Measurements from ENCODE around the gene SULT1C4.
"Not testable (repeated sequence)": the region's sequence is repeated elsewhere in the genome, so short reads cannot be mapped to it uniquely, and the experiment has no call there.

SULT1C4 gene

GRCh38 chr2:108414256-108414876, 36.6 kb downstream of the SULT1C4 start:
- no peak for DNase-seq (ENCODE audit: low spot score)
- no peak for TF ChIP-seq CTCF (IDR thresholded peaks at IDR 0.05; ENCODE audit: extremely low read depth, missing control alignments)

DNA sequence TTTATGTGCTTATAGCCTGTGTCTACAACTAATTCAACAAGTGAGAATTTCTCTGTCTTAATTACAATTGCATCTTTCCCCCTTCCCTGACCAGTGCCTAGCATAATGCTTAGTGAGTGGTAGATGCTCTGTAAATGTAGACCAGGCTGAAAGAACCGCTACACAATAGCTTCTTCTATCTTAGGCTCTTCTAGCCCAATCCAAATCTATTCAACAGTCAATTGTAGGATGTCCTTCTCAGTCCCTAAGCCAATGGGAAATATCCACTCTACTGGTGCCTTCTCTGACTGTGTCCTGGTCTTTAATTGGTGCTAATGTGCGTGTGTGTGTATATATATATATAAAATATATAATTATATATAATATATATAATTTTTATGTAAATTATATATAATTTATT, 37.2 kb downstream of the SULT1C4 start:
- TF ChIP-seq CTCF (IDR thresholded peaks at IDR 0.05; ENCODE audit: extremely low read depth, missing control alignments) = no peak
- no peak for DNase-seq (ENCODE audit: low spot score)

DNA sequence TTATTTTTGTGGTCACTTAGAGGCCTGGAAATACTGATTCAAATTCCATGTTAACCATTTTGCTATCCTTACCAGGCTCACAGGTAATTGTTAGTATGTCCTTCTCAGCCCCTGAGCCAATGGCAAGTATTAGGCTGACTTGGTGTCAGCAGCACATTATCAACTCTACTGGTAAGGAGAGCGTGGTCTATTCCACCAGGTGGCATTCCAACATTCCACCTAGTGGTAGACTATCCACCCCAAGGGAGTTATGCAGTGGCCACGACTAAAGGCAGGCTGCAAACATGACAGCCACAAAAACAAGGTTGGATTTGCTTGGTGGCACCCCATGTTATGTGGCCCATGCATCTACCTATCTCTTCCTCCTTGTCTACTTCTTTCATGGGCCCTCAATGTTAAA, 39.5 kb downstream of the SULT1C4 start:
- no peak for DNase-seq (ENCODE audit: low spot score)

DNA sequence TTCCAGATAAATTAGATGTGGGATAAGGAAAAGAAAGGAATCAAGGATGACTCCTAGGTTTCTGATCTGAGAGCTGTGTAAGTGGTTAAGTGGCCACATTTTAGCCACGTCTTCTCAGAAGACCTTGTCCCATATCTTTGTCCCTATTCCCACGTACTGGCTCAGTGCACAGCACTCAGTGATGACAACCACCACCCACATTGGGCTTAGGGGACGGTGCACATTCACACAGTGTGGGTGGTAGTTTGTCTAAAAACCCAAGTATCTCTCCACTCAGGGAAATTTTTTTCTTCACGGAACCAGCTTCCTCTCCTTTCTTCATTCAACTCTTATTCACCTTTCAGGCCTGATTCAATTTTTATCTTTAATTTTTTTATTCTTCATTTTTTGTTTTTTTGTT, 40.7 kb downstream of the SULT1C4 start:
- no peak for TF ChIP-seq CTCF (IDR thresholded peaks at IDR 0.05; ENCODE audit: extremely low read depth, missing control alignments)
- no peak for DNase-seq (ENCODE audit: low spot score)

More for the DNA sequence above, 39.5 kb downstream of the SULT1C4 start:
- no peak for TF ChIP-seq CTCF (IDR thresholded peaks at IDR 0.05; ENCODE audit: extremely low read depth, missing control alignments)

DNA sequence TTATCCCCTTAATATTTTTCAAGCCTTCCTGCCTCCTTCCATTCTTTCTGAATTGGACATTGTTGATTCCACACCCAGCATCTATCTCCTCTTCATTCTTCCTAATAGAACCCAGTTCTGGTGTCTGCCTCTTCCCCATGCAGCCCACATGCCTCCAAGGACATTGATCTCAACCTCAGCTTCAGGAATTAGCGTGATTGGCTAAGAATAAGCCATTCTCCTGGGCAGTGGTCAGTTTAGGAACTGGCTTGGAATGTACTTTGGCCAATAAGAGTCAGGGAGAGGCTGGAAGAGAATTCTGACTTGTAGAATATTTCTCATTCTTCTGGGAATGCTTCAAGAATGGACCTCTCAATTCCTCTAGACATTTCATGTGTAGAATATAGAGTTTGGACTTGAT, 45.3 kb downstream of the SULT1C4 start:
- DNase-seq (ENCODE audit: low spot score) = no peak
- no peak for TF ChIP-seq CTCF (IDR thresholded peaks at IDR 0.05; ENCODE audit: extremely low read depth, missing control alignments)

DNA sequence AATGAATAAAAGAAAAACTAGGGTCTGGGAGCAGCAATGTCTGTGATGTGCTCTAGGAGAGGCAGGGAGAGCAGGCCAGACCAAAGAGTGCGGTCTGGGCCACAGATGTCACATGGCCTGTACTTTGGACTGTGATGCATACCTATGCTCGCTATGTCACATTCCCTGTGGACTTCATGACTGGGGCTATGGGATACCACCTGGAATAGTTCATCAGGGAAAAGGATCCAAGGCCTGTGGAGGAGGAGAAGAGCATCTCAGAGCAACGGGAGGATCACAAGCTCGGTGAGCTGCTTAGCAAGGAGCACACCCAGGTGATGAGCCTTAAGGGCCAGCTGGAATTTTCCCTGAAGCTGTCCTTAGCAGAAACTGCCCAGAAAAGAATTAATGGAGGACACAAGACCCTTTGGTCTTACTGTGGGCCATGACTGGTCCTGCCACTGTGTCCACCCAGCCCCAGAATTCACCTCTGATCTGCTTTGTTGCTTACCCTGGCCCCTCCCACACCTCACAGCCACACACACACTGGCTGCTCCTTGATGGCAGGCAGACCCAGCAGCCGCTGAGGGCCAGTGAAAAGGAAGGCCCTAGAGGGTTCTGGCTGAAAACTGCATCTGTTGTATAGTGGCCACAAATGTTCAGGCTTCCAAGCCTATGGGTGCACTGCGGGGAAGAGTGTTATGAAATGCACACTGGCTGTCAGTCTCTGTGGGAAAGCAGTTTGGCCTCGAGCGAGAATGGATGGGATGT, 45.9 kb downstream of the SULT1C4 start:
- TF ChIP-seq CTCF (IDR thresholded peaks at IDR 0.05; ENCODE audit: extremely low read depth, missing control alignments) = no peak
- no peak for DNase-seq (ENCODE audit: low spot score)

- no peak for DNase-seq (ENCODE audit: low spot score)
- no peak for TF ChIP-seq CTCF (IDR thresholded peaks at IDR 0.05; ENCODE audit: extremely low read depth, missing control alignments)
Measured at GRCh38 chr2:108428286-108429009, 50.7 kb downstream of the SULT1C4 start.

GRCh38 chr2:108435578-108435977, 57.8 kb downstream of the SULT1C4 start:
- DNase-seq (ENCODE audit: low spot score) = not testable (repeated sequence)
